ENCODE results near the gene NDUFS6. TPM values are rescaled to one million over a fixed set of nuclear protein-coding genes. Genes with fewer than 3 reads are reported as not detected.
"Not testable (repeated sequence)": the region's sequence is repeated elsewhere in the genome, so short reads cannot be mapped to it uniquely, and the experiment has no call there.

The NDUFS6 gene
- total and polyA plus RNA-seq, 3 donors from 2014 or later: 54.9 to 59.3 (median 58.7) TPM

- TF ChIP-seq, protein P1, sequence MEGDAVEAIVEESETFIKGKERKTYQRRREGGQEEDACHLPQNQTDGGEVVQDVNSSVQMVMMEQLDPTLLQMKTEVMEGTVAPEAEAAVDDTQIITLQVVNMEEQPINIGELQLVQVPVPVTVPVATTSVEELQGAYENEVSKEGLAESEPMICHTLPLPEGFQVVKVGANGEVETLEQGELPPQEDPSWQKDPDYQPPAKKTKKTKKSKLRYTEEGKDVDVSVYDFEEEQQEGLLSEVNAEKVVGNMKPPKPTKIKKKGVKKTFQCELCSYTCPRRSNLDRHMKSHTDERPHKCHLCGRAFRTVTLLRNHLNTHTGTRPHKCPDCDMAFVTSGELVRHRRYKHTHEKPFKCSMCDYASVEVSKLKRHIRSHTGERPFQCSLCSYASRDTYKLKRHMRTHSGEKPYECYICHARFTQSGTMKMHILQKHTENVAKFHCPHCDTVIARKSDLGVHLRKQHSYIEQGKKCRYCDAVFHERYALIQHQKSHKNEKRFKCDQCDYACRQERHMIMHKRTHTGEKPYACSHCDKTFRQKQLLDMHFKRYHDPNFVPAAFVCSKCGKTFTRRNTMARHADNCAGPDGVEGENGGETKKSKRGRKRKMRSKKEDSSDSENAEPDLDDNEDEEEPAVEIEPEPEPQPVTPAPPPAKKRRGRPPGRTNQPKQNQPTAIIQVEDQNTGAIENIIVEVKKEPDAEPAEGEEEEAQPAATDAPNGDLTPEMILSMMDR (IDR thresholded peaks at IDR 0.05): no peak
- TF ChIP-seq POLR2A (IDR thresholded peaks at IDR 0.05): no peak
- H3K4me1 ChIP-seq: no peaks in the 10 kb centered on the region
- H3K27me3 ChIP-seq: no peaks in the 10 kb centered on the region
- intact Hi-C loops (cut with DNase I; ENCODE audit: low total_unique reads): no loop called here
- no peaks in the 10 kb centered on the region for H3K36me3 ChIP-seq (ENCODE audit: low read depth, missing control alignments)
- no peak for DNase-seq
- H3K9me3 ChIP-seq: no peaks in the 10 kb centered on the region
- H3K27ac ChIP-seq: no peak overlapping the region
- 95 to 97% methylated on average over 10 of the region's 10 CpGs for WGBS, 2 donors
- no peak overlapping the region for H3K4me3 ChIP-seq
These were observed 9.4 kb downstream of the NDUFS6 start for GRCh38 chr5:1810581-1811101.

GRCh38 chr5:1814183-1815020 lies 13.2 kb downstream of the NDUFS6 start:
- DNase-seq: no peak
- H3K27ac ChIP-seq: no peak overlapping the region
- 95 to 96% methylated on average over 21 to 30 of the region's 30 CpGs for WGBS, 2 donors
- no peaks in the 10 kb centered on the region for H3K27me3 ChIP-seq
- no peaks in the 10 kb centered on the region for H3K36me3 ChIP-seq (ENCODE audit: low read depth, missing control alignments)
- intact Hi-C loops (cut with DNase I; ENCODE audit: low total_unique reads): no loop called here
- no peak overlapping the region for H3K4me3 ChIP-seq
- H3K9me3 ChIP-seq: no peaks in the 10 kb centered on the region
- H3K4me1 ChIP-seq: no peaks in the 10 kb centered on the region
- TF ChIP-seq POLR2A (IDR thresholded peaks at IDR 0.05): no peak
- TF ChIP-seq, protein P1 (IDR thresholded peaks at IDR 0.05): no peak

- Histone ChIP-seq H3K4me1 (no peaks in the 10 kb centered on the region), H3K36me3 (ENCODE audit: low read depth, missing control alignments) (no peaks in the 10 kb centered on the region), H3K9me3 (no peaks in the 10 kb centered on the region), H3K4me3 (no peak overlapping the region), H3K27ac (no peak overlapping the region), H3K27me3 (no peaks in the 10 kb centered on the region)
- DNase-seq: no peak
- no peak for TF ChIP-seq POLR2A (IDR thresholded peaks at IDR 0.05)
- TF ChIP-seq, protein P1 (IDR thresholded peaks at IDR 0.05): no peak
- intact Hi-C loops (cut with DNase I; ENCODE audit: low total_unique reads): no loop called here
- WGBS, 2 donors: 93% methylated on average over 18 of the region's 18 CpGs
These were observed 14.0 kb downstream of the NDUFS6 start for GRCh38 chr5:1815071-1815786.

DNA sequence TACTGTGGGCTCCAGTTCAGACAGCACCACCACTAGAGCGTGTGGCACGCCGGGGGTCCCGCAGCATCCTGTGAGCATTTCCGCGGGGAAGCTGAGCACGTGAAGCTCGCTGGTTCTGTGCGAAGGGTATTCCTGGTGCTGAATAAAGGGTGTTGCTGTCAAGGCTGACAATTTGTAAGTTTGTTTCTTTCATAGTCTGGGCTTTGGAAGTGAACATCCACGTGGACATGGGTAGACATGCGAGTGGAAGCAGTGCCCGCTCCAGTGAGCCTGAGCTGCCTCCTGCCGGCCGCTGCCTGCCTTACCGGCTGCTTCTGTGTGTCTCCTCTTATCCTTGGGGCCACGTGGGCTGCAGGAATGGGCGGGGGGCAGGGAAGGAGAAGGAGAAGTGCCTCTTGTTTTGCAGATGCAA lies 14.7 kb downstream of the NDUFS6 start:
- no peak overlapping the region for H3K4me3 ChIP-seq
- no peaks in the 10 kb centered on the region for H3K9me3 ChIP-seq
- intact Hi-C loops (cut with DNase I; ENCODE audit: low total_unique reads): no loop called here
- no peak overlapping the region for H3K27ac ChIP-seq
- 79 to 86% methylated on average over 17 of the region's 17 CpGs for WGBS, 2 donors
- DNase-seq: peak; percentile 59
- TF ChIP-seq, protein P1 (IDR thresholded peaks at IDR 0.05): no peak
- no peak for TF ChIP-seq POLR2A (IDR thresholded peaks at IDR 0.05)
- no peaks in the 10 kb centered on the region for H3K27me3 ChIP-seq
- no peaks in the 10 kb centered on the region for H3K36me3 ChIP-seq (ENCODE audit: low read depth, missing control alignments)
- no peaks in the 10 kb centered on the region for H3K4me1 ChIP-seq

GRCh38 chr5:1816495-1817089 lies 15.4 kb downstream of the NDUFS6 start:
- H3K27me3 ChIP-seq; intact Hi-C loops (cut with DNase I; ENCODE audit: low total_unique reads): not testable (repeated sequence)
- WGBS, 2 donors: 93 to 97% methylated on average over 18 of the region's 18 CpGs

More at GRCh38 chr5:1816495-1817089, 15.4 kb downstream of the NDUFS6 start:
- not testable (repeated sequence) for H3K4me1 ChIP-seq; H3K36me3 ChIP-seq (ENCODE audit: low read depth, missing control alignments); H3K4me3 ChIP-seq; H3K27ac ChIP-seq; H3K9me3 ChIP-seq; DNase-seq

All from testis (tissue), 3 donors.